A673 (cell line): ENCODE measurements around the gene KRT23. TPM values are rescaled to one million over a fixed set of nuclear protein-coding genes. Genes with fewer than 3 reads are reported as not detected.

Source experiments
- BruUV-seq: library from RNA; stranded (reverse); fragments of 400-500 nt; replicated peaks from 2 replicates; lab custom pipeline; 2021; lab: Mats Ljungman, UMichigan
- CTCF ChIA-PET: fragments of 300-600 bp; sonication (Branson Sonifier 250); formaldehyde crosslinking; loops from one replicate; lab custom pipeline; 2022; ENCODE audit warnings: antibody characterized with exemption; lab: Charles Lee
- POLR2A ChIA-PET: fragments of 300-600 bp; sonication (Branson Sonifier 250); formaldehyde crosslinking; loops from one replicate; lab custom pipeline; 2022; ENCODE audit warnings: antibody characterized with exemption; ENCODE audit not compliant: low non-redundant PET; lab: Charles Lee
- DNase-seq: peaks from one replicate; pipeline ENCODE4 v3.0.0-alpha.2; 2015; ENCODE audit warnings: low spot score
- H3K27ac ChIP-seq: fragments of 200-600 bp; sonication (generic); 2 replicates; pipeline ENCODE4 v1.5.1; 2016; ENCODE audit warnings: mixed run types, low read depth, mild to moderate bottlenecking, mixed read lengths, antibody characterized with exemption, low read length; ENCODE audit not compliant: poor library complexity, severe bottlenecking
- H3K27me3 ChIP-seq: fragments of 200-600 bp; sonication (generic); replicated peaks from 2 replicates; pipeline ENCODE4 v1.6.1; 2017; ENCODE audit warnings: mixed run types, low read depth, mild to moderate bottlenecking, mixed read lengths, antibody characterized with exemption, low read length; ENCODE audit not compliant: insufficient read depth, poor library complexity
- H3K36me3 ChIP-seq: fragments of 200-600 bp; sonication (generic); 2 replicates; pipeline ENCODE4 v1.6.1; 2016; ENCODE audit warnings: mixed run types, mild to moderate bottlenecking, mixed read lengths, antibody characterized with exemption, low read length; ENCODE audit not compliant: insufficient read depth, poor library complexity, severe bottlenecking
- H3K4me1 ChIP-seq: fragments of 200-600 bp; sonication (generic); 2 replicates; pipeline ENCODE4 v1.6.1; 2017; ENCODE audit warnings: mixed run types, mild to moderate bottlenecking, mixed read lengths, antibody characterized with exemption, low read length; ENCODE audit not compliant: insufficient read depth, poor library complexity, severe bottlenecking
- H3K4me3 ChIP-seq: fragments of 200-600 bp; sonication (generic); 2 replicates; pipeline ENCODE4 v1.5.1; 2016; ENCODE audit warnings: low read depth, mixed run types, mild to moderate bottlenecking, mixed read lengths, low read length; ENCODE audit not compliant: poor library complexity, severe bottlenecking
- H3K9me3 ChIP-seq: fragments of 200-600 bp; sonication (generic); 2 replicates; pipeline ENCODE4 v1.6.1; 2016; ENCODE audit warnings: mixed run types, low read depth, mild to moderate bottlenecking, mixed read lengths, antibody characterized with exemption, low read length; ENCODE audit not compliant: poor library complexity, severe bottlenecking
- EZH2 ChIP-seq: fragments of 200-600 bp; sonication (generic); IDR thresholded peaks from 2 replicates; pipeline ENCODE4 v1.6.1; 2017; ENCODE audit warnings: borderline replicate concordance, low read depth, mild to moderate bottlenecking, mixed read lengths, antibody characterized with exemption, low read length; ENCODE audit not compliant: poor library complexity, severe bottlenecking
- intact Hi-C: fragments of 100-400 bp; cut with micrococcal nuclease; formaldehyde crosslinking; loops from one replicate; pipeline ENCODE4 v1.10.0; 2022; ENCODE audit not compliant: unreplicated experiment
- total RNA-seq: library from RNA; stranded (reverse); gene quantifications from 2 replicates; pipeline ENCODE4 v1.2.3, GENCODE V29; 2021
- TF ChIP-seq, protein P1 (sequence below): fragments of 300-800, 200-600 bp; sonication (generic); conservative IDR thresholded peaks from 2 replicates; pipeline ENCODE4 v1.5.1; 2017; ENCODE audit warnings: low read depth, mild to moderate bottlenecking, antibody characterized with exemption, low read length, moderate library complexity, mixed read lengths

KRT23 gene
- total RNA-seq, 1 experiment from 2014 or later = not detected

DNA sequence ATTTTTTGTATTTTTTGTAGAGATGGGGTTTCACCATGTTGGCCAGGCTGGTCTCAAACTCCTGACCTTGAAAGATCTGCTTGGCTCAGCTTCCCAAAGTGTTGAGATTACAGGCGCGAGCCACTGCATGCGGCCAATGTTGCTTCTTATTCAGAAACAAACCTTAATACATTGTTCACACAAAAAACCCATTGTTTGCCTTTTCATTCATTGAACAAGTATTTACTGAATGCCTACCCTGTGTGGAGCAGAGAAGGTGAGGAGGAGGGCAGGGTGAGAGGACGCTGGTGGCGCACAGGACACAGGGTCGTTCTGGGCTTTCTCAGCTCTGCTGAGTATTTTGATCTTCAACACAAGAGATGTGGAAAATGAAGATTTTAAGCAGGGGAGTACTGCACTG is 8.0 kb upstream of the KRT23 start:
- CTCF ChIA-PET = interaction anchor here (0.6 kb wide), 1 partner anchor 271 kb away, joined by 3 read pairs; no protein-coding TSS in a partner anchor
- POLR2A ChIA-PET = no interaction called here

GRCh38 chr17:40944531-40944930 is 7.1 kb upstream of the KRT23 start:
- ChIA-PET POLR2A (interaction anchor here (0.7 kb wide), 1 partner anchor 29 kb away, joined by 3 read pairs; no protein-coding TSS in a partner anchor), CTCF (interaction anchor here (0.6 kb wide), 1 partner anchor 270 kb away, joined by 3 read pairs; no protein-coding TSS in a partner anchor)
- Histone ChIP-seq H3K27me3 (no peaks in the 10 kb centered on the region), H3K36me3 (no peaks in the 10 kb centered on the region), H3K9me3 (no peaks in the 10 kb centered on the region), H3K27ac (no peak overlapping the region), H3K4me1 (no peaks in the 10 kb centered on the region), H3K4me3 (no peak overlapping the region)
- DNase-seq = no peak
- no TSS peak for BruUV-seq
- intact Hi-C loops = no loop called here
- TF ChIP-seq EZH2 = no peak
- TF ChIP-seq, protein P1, sequence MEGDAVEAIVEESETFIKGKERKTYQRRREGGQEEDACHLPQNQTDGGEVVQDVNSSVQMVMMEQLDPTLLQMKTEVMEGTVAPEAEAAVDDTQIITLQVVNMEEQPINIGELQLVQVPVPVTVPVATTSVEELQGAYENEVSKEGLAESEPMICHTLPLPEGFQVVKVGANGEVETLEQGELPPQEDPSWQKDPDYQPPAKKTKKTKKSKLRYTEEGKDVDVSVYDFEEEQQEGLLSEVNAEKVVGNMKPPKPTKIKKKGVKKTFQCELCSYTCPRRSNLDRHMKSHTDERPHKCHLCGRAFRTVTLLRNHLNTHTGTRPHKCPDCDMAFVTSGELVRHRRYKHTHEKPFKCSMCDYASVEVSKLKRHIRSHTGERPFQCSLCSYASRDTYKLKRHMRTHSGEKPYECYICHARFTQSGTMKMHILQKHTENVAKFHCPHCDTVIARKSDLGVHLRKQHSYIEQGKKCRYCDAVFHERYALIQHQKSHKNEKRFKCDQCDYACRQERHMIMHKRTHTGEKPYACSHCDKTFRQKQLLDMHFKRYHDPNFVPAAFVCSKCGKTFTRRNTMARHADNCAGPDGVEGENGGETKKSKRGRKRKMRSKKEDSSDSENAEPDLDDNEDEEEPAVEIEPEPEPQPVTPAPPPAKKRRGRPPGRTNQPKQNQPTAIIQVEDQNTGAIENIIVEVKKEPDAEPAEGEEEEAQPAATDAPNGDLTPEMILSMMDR = no peak

More for the DNA sequence above, 8.0 kb upstream of the KRT23 start:
- Histone ChIP-seq H3K9me3 (no peaks in the 10 kb centered on the region), H3K36me3 (no peaks in the 10 kb centered on the region), H3K27ac (no peak overlapping the region), H3K27me3 (no peaks in the 10 kb centered on the region), H3K4me3 (no peak overlapping the region), H3K4me1 (no peaks in the 10 kb centered on the region)
- no TSS peak for BruUV-seq
- TF ChIP-seq, protein P1 = no peak
- no peak for TF ChIP-seq EZH2
- DNase-seq = no peak
- intact Hi-C loops = no loop called here

DNA sequence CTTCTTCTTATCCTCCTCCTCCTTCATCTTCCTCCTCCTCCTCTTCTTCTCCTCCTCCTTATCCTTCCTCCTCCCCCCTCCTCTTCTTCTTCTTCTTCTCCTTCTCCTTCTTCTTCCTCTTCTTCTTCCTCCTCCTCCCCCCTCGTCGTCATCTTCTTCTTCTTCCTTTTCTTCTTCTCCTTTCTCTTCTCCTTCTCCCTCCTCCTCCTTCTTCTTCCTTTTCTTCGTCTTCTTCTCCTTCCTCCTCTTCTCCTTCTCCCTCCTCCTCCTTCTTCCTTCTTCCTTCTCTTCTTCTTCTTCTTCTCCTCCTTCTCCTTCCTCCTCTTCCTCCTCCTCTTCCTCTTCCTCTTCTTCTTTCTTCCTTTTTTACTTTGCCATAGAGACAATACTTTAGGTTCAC is 5.1 kb upstream of the KRT23 start:
- Histone ChIP-seq H3K27ac (no peak overlapping the region), H3K27me3 (no peaks in the 10 kb centered on the region), H3K36me3 (no peaks in the 10 kb centered on the region), H3K4me3 (no peak overlapping the region), H3K4me1 (no peaks in the 10 kb centered on the region), H3K9me3 (no peaks in the 10 kb centered on the region)
- no peak for TF ChIP-seq EZH2
- TF ChIP-seq, protein P1 = no peak
- DNase-seq = no peak
- intact Hi-C loops = no loop called here
- ChIA-PET POLR2A (no interaction called here), CTCF (no interaction called here)
- no TSS peak for BruUV-seq
